ENCODE results near the gene TRRAP.
"Not testable (repeated sequence)": the region's sequence is repeated elsewhere in the genome, so short reads cannot be mapped to it uniquely, and the experiment has no call there.

Gene TRRAP

DNA sequence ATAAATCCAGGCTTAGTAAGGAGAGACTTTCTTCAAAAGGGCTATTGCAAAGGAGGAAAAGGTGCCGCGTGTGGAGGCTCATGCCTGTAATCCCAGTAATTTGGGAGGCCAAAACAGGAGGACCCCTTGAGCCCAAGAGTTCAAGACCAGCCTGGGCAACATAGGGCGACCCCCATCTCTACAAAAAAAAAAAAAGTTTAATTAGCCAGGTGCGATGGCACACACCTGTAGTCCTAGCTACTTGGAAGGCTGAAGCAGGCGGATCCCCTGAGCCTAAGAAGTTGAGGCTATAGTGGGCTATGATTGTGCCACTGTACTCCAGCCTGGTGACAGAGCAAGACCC, 40.7 kb upstream of the TRRAP start:
- TF ChIP-seq, protein P1, sequence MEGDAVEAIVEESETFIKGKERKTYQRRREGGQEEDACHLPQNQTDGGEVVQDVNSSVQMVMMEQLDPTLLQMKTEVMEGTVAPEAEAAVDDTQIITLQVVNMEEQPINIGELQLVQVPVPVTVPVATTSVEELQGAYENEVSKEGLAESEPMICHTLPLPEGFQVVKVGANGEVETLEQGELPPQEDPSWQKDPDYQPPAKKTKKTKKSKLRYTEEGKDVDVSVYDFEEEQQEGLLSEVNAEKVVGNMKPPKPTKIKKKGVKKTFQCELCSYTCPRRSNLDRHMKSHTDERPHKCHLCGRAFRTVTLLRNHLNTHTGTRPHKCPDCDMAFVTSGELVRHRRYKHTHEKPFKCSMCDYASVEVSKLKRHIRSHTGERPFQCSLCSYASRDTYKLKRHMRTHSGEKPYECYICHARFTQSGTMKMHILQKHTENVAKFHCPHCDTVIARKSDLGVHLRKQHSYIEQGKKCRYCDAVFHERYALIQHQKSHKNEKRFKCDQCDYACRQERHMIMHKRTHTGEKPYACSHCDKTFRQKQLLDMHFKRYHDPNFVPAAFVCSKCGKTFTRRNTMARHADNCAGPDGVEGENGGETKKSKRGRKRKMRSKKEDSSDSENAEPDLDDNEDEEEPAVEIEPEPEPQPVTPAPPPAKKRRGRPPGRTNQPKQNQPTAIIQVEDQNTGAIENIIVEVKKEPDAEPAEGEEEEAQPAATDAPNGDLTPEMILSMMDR (conservative IDR thresholded peaks at IDR 0.05; ENCODE audit: control insufficient read depth, insufficient read depth, low read depth, low read length): no peak
- H3K4me3 ChIP-seq (ENCODE audit: control insufficient read depth, low read depth, low read length): no peak overlapping the region
- DNase-seq (ENCODE audit: low read depth): no peak

DNA sequence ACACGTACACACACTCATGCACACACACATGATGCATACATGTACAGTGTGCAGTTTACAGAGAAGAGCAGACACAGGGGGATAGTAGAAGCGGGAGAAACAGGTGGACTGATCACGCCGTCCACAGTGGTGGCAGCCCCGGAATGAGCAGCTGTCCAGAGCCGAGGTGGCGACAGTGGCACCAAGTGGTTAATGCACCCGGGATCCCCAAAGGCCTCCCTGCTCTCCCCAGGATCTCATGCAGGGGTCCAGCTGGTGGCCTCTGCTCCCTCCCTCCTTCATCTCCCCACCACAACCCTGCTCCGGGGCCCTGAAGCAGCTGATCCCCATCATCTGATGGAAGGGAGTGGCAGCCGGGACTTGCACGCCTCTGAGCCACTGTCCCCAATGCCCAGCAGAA, 38.2 kb upstream of the TRRAP start:
- DNase-seq (ENCODE audit: low read depth): no peak
- no peak overlapping the region for H3K4me3 ChIP-seq (ENCODE audit: control insufficient read depth, low read depth, low read length)
- TF ChIP-seq, protein P1 (conservative IDR thresholded peaks at IDR 0.05; ENCODE audit: control insufficient read depth, insufficient read depth, low read depth, low read length): no peak

DNA sequence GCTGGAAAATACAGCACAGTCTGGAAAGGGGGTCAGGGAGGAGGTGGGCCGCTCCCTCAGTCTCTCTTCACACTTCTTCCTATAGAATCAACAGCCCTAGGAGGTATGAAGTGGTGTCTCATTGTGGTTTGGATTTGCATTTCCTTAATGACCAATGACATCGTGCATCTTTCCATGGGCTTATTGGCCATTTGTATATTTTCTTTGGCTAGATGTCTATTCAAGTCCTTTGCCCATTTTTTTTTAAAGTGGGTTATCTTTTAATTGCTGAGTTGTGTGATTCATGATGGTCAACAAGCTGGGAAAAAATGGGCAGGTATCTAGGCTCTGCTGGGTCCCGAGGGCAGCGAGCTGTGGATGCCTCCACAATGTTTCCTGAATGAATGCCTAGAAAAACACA, 37.6 kb upstream of the TRRAP start:
- TF ChIP-seq, protein P1 (conservative IDR thresholded peaks at IDR 0.05; ENCODE audit: control insufficient read depth, insufficient read depth, low read depth, low read length): no peak
- no peak overlapping the region for H3K4me3 ChIP-seq (ENCODE audit: control insufficient read depth, low read depth, low read length)
- peak; percentile 67 for DNase-seq (ENCODE audit: low read depth)

DNA sequence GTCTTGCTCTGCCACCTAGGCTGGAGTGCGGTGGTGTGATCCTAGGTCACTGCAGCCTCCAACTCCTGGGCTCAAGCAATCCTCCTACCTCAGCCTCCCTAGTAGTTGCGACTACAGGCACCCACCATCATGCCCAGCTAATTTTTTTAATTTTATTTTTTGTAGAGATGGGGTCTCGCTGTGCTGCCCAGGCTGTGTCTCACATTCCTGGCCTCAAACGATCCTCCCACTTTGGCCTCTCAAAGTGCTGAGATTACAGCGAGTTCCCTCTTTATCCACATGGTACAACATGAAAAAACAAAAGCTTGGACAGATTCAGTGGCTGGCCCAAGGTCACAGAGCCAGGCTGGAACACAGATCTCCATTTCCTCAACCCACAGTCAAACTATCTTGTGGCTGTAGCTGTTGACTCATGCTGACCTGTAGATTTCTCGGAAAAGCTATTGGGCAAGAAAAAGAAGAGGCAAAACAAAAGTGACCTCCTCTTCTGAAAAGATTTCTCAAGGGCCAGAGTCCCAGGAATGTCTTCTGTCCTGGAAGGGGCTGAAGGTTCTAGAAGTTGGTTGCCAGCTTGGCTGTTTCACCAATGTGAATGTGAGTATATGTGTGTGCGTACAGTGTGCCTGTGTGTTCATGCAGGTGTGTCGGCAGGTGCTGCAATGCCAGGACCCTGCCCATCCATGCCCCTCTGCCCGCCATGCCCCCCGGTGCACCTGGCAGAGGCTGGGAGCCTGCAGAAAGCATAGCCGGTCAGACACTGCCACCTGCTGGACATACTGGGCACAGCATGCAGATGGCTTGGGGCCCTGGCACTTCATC, 36.9 kb upstream of the TRRAP start:
- TF ChIP-seq, protein P1 (conservative IDR thresholded peaks at IDR 0.05; ENCODE audit: control insufficient read depth, insufficient read depth, low read depth, low read length): peak; percentile 92
- DNase-seq (ENCODE audit: low read depth): peak; percentile 92

DNA sequence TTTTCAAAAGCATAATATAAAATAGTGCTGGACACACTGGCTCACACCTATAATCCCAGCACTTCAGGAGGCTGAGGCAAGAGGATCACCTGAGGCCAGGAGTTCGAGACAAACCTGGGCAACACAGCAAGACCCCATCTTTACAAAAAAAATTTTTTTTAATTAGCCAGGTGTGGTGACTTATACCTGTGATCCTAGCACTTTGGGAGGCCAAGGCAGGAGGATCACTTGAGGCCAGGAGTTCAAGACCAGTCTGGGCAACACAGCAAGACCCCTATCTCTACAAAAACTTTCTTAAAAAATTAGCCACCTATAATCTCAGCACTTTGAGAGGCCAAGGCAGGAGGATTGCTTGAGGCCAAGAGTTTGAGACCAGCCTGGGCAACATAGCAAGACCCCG, 35.8 kb upstream of the TRRAP start:
- not testable (repeated sequence) for DNase-seq (ENCODE audit: low read depth); H3K4me3 ChIP-seq (ENCODE audit: control insufficient read depth, low read depth, low read length)

More for the DNA sequence above, 36.9 kb upstream of the TRRAP start:
- no peak overlapping the region for H3K4me3 ChIP-seq (ENCODE audit: control insufficient read depth, low read depth, low read length)

DNA sequence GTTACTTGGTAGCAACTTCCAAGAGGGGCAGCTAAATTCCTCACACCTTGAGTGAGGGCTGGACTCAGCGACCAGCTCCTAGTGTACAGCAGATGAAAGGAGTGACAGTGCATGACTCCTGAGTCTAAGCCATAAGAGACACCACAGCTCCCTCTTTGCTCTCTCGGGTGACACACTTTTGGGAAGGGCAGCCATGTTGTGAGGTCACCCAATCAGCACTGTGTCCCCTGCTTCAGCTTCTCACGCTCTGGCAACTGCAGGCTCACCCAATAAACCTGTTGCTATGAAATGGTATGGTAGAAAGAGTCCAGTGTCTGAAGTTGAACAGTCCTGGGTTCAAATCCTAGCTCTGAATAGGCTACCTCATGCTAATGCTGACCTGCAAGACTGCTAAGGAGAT, 29.4 kb upstream of the TRRAP start:
- TF ChIP-seq, protein P1 (conservative IDR thresholded peaks at IDR 0.05; ENCODE audit: control insufficient read depth, insufficient read depth, low read depth, low read length): no peak
- H3K4me3 ChIP-seq (ENCODE audit: control insufficient read depth, low read depth, low read length): no peak overlapping the region
- DNase-seq (ENCODE audit: low read depth): no peak

DNA sequence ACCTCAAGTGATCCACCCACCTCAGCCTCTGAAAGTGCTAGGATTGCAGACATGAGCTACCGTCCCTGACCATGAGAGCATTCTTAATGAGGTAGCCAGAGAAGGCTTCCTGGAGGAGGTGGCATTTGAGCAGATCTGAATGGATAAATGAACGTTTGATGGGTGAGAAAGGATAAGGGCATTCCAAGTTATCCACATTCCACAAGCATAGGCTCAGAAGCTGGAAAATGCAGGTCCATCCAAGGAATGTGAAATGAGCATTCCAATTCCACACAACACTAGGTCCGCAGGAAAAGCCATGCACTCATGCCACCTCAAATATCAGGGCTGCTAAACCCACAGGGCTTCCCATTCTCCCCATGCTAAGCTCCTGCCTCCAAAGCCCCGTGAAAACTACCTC, 25.5 kb upstream of the TRRAP start:
- TF ChIP-seq, protein P1 (conservative IDR thresholded peaks at IDR 0.05; ENCODE audit: control insufficient read depth, insufficient read depth, low read depth, low read length): no peak
- H3K4me3 ChIP-seq (ENCODE audit: control insufficient read depth, low read depth, low read length): no peak overlapping the region
- no peak for DNase-seq (ENCODE audit: low read depth)

All from fibroblast of mammary gland (primary cell).